ENCODE measurements around the gene NF1.
"Not testable (repeated sequence)": the region's sequence is repeated elsewhere in the genome, so short reads cannot be mapped to it uniquely, and the experiment has no call there.

The NF1 gene

GRCh38 chr17:31309556-31309955, 214.8 kb downstream of the NF1 start:
- no peak for DNase-seq

GRCh38 chr17:31310260-31310659, 215.5 kb downstream of the NF1 start:
- DNase-seq, result no peak

- no peak for DNase-seq
Measured at GRCh38 chr17:31310886-31311285, 216.1 kb downstream of the NF1 start.

GRCh38 chr17:31311526-31311925, 216.7 kb downstream of the NF1 start:
- no peak for DNase-seq

- DNase-seq, result not testable (repeated sequence)
Measured at GRCh38 chr17:31312223-31312622, 217.4 kb downstream of the NF1 start.

GRCh38 chr17:31313982-31314781, 219.4 kb downstream of the NF1 start, which contains the start of gene EVI2B:
Gene EVI2B (minus strand): TSS chr17:31314054. CDS start chr17:31305609, 8,445 bp downstream.
- no peak for DNase-seq

GRCh38 chr17:31314782-31315100, 220.0 kb downstream of the NF1 start:
- DNase-seq, result no peak

- DNase-seq, result peak; percentile 63
Measured at GRCh38 chr17:31318298-31318801, 223.6 kb downstream of the NF1 start.

- DNase-seq, result no peak
Measured at GRCh38 chr17:31318851-31319661, 224.3 kb downstream of the NF1 start.

- no peak for DNase-seq
Measured at GRCh38 chr17:31320241-31320640, 225.5 kb downstream of the NF1 start.

GRCh38 chr17:31320791-31321190, 226.0 kb downstream of the NF1 start:
- DNase-seq, result no peak

GRCh38 chr17:31321481-31321880, 226.7 kb downstream of the NF1 start, which contains the start of gene EVI2A:
Gene EVI2A (minus strand): TSS chr17:31321622. CDS start chr17:31319013, 2,609 bp downstream.
- peak; percentile 89 for DNase-seq

GRCh38 chr17:31321966-31322365, 227.2 kb downstream of the NF1 start:
- no peak for DNase-seq

GRCh38 chr17:31323551-31323950, 228.8 kb downstream of the NF1 start:
- no peak for DNase-seq

- DNase-seq, result peak; percentile 93
Measured at GRCh38 chr17:31327534-31328159, 232.9 kb downstream of the NF1 start.

GRCh38 chr17:31328160-31328535, 233.4 kb downstream of the NF1 start:
- peak; percentile 76 for DNase-seq

GRCh38 chr17:31329221-31329620, 234.4 kb downstream of the NF1 start:
- DNase-seq, result peak; percentile 58

- DNase-seq, result peak; percentile 72
Measured at GRCh38 chr17:31339906-31340661, 245.3 kb downstream of the NF1 start.

GRCh38 chr17:31345191-31345747, 250.5 kb downstream of the NF1 start:
- DNase-seq, result not testable (repeated sequence)

GRCh38 chr17:31349454-31349853, 254.7 kb downstream of the NF1 start:
- no peak for DNase-seq

GRCh38 chr17:31355935-31356334, 261.2 kb downstream of the NF1 start:
- no peak for DNase-seq

- DNase-seq, result no peak
Measured at GRCh38 chr17:31357091-31357490, 262.3 kb downstream of the NF1 start.

Data from fibroblast of upper back skin (primary cell).